ENCODE data around the gene FGF21.

GRCh38 chr19:48749571-48750198 lies 5.6 kb upstream of the FGF21 start:
- TF ChIP-seq POLR2A (IDR thresholded peaks at IDR 0.05; ENCODE audit: low read length) = no peak
- no peak for TF ChIP-seq PBX3 (IDR thresholded peaks at IDR 0.05)
- TF ChIP-seq, protein P1, sequence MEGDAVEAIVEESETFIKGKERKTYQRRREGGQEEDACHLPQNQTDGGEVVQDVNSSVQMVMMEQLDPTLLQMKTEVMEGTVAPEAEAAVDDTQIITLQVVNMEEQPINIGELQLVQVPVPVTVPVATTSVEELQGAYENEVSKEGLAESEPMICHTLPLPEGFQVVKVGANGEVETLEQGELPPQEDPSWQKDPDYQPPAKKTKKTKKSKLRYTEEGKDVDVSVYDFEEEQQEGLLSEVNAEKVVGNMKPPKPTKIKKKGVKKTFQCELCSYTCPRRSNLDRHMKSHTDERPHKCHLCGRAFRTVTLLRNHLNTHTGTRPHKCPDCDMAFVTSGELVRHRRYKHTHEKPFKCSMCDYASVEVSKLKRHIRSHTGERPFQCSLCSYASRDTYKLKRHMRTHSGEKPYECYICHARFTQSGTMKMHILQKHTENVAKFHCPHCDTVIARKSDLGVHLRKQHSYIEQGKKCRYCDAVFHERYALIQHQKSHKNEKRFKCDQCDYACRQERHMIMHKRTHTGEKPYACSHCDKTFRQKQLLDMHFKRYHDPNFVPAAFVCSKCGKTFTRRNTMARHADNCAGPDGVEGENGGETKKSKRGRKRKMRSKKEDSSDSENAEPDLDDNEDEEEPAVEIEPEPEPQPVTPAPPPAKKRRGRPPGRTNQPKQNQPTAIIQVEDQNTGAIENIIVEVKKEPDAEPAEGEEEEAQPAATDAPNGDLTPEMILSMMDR (IDR thresholded peaks at IDR 0.05) = no peak
- TF ChIP-seq ZFP36 (IDR thresholded peaks at IDR 0.05; ENCODE audit: borderline replicate concordance, partially characterized antibody) = no peak
- TF ChIP-seq, protein P2, sequence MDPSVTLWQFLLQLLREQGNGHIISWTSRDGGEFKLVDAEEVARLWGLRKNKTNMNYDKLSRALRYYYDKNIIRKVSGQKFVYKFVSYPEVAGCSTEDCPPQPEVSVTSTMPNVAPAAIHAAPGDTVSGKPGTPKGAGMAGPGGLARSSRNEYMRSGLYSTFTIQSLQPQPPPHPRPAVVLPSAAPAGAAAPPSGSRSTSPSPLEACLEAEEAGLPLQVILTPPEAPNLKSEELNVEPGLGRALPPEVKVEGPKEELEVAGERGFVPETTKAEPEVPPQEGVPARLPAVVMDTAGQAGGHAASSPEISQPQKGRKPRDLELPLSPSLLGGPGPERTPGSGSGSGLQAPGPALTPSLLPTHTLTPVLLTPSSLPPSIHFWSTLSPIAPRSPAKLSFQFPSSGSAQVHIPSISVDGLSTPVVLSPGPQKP (IDR thresholded peaks at IDR 0.05; ENCODE audit: low read depth, low read length) = no peak
- TF ChIP-seq EP300 (IDR thresholded peaks at IDR 0.05) = no peak
- no peak for TF ChIP-seq JUNB (IDR thresholded peaks at IDR 0.05)
- no peak for TF ChIP-seq POLR2AphosphoS2 (conservative IDR thresholded peaks at IDR 0.05; ENCODE audit: low read length)
- no peak for TF ChIP-seq EHMT2 (IDR thresholded peaks at IDR 0.05; ENCODE audit: low read depth)

Measured in A549 (cell line).